ENCODE results near the gene SERINC1. TPM values are rescaled to one million over a fixed set of nuclear protein-coding genes. Genes with fewer than 3 reads are reported as not detected.
A peak's percentile ranks its signal among the peaks of the same experiment; 100 is the strongest.
"Not testable (repeated sequence)": the region's sequence is repeated elsewhere in the genome, so short reads cannot be mapped to it uniquely, and the experiment has no call there.

The SERINC1 gene
- total RNA-seq (2021) (48.1 and 57.6 TPM in 2 replicates), Bru-seq, nascent RNA (percentile 93 among the genes with signal in this experiment), BruChase-seq, experiment 1, labeled RNA remaining after a 2-hour chase (percentile 90 among the genes with signal in this experiment), BruChase-seq, experiment 2, labeled RNA remaining after a 6-hour chase (percentile 95 among the genes with signal in this experiment)
- long read RNA-seq, transcript SERINC1-201 (10 exons, 3,137 nt) = major isoform, 64 of 76 reads
- long read RNA-seq, partial matches to known transcripts = 10 of 76 reads
- long read RNA-seq, other reads (novel, unspliced or antisense) = 2 of 76 reads

DNA sequence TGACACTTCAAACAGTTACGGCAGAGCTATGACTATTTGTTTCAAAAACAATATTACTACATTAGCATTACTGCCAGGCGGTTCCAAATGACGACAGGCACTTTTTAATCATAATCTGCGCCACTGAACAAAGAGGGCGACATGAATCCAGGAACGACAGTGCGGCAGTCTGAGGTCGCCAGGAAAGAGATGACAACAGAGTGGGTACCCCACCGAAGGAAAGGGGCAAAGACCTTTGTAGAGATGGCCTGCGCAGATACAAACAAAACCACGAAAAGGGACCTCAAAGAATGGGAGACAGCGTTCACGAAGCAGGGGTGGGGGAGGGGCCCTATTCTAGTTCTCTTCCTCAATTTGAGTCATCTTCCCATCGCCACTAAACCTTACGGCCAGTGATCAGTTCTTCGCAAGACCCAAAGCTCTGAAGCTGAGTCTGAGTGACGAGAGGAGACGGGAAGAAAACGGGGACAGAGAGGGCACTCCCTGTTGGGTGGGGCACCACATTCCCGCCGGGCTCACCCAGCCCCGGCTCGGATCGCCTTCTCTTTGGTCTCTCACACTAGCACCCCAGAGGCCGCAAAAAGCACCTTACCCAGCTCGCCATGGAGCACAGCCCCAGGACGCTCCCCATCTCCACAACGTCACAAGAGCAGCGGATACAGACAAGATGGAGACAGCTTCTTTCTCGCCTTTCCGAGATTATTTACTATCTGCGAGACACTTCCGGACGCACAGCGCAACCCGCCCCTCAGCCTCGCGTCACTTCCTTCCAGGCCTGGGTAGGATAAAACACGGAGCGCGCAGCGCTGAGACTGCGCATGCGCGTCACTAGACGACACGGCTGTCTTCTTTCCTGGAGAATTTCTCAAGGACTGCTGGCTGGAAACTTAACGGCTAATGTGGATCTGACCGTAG lies at the start of gene SERINC1:
Gene SERINC1 (minus strand): TSS at position 701 of the 915 bp plus-strand sequence. CDS start 70 bp downstream, at position 631.
- no peaks in the 10 kb centered on the region for H3K9me3 ChIP-seq (ENCODE audit: insufficient read depth, low read depth)
- peak within 1 kb of the TSS; percentile 97 for H2AFZ ChIP-seq
- H3K9me2 ChIP-seq (ENCODE audit: insufficient read depth) = no peaks in the 10 kb centered on the region
- peak within 1 kb of the TSS; percentile 93 for H3K4me3 ChIP-seq
- ChIA-PET POLR2A (ENCODE audit: unreplicated experiment) (interaction anchor here (0.5 to 0.6 kb wide), 3 partner anchors 73 to 318 kb away, joined by 3 read pairs; no protein-coding TSS in a partner anchor), CTCF (no interaction called here)
- intact Hi-C loops (cut with micrococcal nuclease; ENCODE audit: unreplicated experiment) = loop anchor here (1.0 kb wide), 1 partner anchor 72 kb away; the partner anchor contains the start of gene HSF2
- peaks cover 45% of the 10 kb centered on the region for H4K20me1 ChIP-seq (ENCODE audit: insufficient read depth)
- H3K27me3 ChIP-seq (ENCODE audit: insufficient read depth, low read depth) = no peaks in the 10 kb centered on the region
- peak; percentile 81 to 89 for DNase-seq
- 0 out of 2 replicates have a peak, but pooled peaks cover 13% of the 10 kb centered on the region for H3K36me3 ChIP-seq (ENCODE audit: low read depth)
- H3F3A ChIP-seq (ENCODE audit: insufficient read depth, low read depth) = no peaks in the 10 kb centered on the region
- BruUV-seq (replicated peaks) = TSS peak; percentile 79
- peaks cover 18% of the 10 kb centered on the region for H3K4me1 ChIP-seq (replicated peaks; ENCODE audit: insufficient read depth)
- TF ChIP-seq, protein P1, sequence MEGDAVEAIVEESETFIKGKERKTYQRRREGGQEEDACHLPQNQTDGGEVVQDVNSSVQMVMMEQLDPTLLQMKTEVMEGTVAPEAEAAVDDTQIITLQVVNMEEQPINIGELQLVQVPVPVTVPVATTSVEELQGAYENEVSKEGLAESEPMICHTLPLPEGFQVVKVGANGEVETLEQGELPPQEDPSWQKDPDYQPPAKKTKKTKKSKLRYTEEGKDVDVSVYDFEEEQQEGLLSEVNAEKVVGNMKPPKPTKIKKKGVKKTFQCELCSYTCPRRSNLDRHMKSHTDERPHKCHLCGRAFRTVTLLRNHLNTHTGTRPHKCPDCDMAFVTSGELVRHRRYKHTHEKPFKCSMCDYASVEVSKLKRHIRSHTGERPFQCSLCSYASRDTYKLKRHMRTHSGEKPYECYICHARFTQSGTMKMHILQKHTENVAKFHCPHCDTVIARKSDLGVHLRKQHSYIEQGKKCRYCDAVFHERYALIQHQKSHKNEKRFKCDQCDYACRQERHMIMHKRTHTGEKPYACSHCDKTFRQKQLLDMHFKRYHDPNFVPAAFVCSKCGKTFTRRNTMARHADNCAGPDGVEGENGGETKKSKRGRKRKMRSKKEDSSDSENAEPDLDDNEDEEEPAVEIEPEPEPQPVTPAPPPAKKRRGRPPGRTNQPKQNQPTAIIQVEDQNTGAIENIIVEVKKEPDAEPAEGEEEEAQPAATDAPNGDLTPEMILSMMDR (conservative IDR thresholded peaks at IDR 0.05) = no peak
- TF ChIP-seq EZH2 (IDR thresholded peaks at IDR 0.05; ENCODE audit: low read depth) = no peak
- H3K27ac ChIP-seq = peak within 1 kb of the TSS; percentile 79
- peaks cover 53% of the 10 kb centered on the region for H3K79me2 ChIP-seq (ENCODE audit: low read depth)
- H3K4me2 ChIP-seq = peak within 1 kb of the TSS; percentile 96

DNA sequence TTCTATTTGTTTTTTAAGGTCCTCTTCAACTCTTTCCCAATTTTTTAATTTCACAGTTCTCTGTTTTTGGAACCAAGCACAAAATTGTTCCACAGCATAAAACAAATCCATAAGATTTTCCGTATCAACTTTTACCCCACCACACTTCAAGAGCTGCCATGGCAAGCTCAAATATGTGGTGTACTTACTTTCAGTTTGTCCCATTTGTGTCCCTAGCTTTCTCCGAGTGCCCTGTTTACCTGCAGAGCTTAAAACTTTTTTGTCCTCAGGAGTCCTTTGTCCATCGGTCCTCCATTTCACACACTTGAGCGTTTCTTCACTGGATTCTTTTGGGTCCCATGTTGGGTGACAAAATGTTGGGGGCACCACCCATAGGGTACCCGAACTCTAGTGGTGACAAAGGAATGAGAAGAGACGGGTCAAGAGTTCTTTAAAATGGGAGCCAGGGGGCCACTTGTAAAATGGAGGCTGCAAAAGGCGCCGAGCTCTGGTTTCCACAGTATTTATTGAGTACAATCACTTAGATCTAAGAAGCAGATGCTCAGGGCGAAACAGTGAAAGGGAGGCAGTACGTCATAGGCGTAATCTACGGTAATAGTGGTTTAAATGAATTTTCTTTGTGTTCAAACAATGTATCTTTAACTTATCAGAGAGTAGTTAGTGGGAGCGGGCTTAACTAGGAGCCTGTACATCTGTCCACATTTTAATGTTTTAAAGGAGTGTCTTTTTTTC lies 39.8 kb upstream of the SERINC1 start:
- intact Hi-C loops (cut with micrococcal nuclease; ENCODE audit: unreplicated experiment) = no loop called here
- Histone ChIP-seq H3K27me3 (ENCODE audit: insufficient read depth, low read depth) (no peaks in the 10 kb centered on the region), H3K4me1 (replicated peaks; ENCODE audit: insufficient read depth) (no peaks in the 10 kb centered on the region), H3K4me2 (no peak overlapping the region), H3K9me2 (ENCODE audit: insufficient read depth) (no peaks in the 10 kb centered on the region), H3K4me3 (no peak overlapping the region), H4K20me1 (ENCODE audit: insufficient read depth) (no peaks in the 10 kb centered on the region), H3K36me3 (ENCODE audit: low read depth) (no peaks in the 10 kb centered on the region), H2AFZ (peak overlapping the region; percentile 39), H3F3A (ENCODE audit: insufficient read depth, low read depth) (no peaks in the 10 kb centered on the region), H3K9me3 (ENCODE audit: insufficient read depth, low read depth) (peaks cover 6% of the 10 kb centered on the region), H3K27ac (no peak overlapping the region), H3K79me2 (ENCODE audit: low read depth) (no peaks in the 10 kb centered on the region)
- no TSS peak for BruUV-seq (replicated peaks)
- CTCF ChIA-PET = no interaction called here
- POLR2A ChIA-PET (ENCODE audit: unreplicated experiment) = no interaction called here
- TF ChIP-seq, protein P1 (conservative IDR thresholded peaks at IDR 0.05) = no peak
- TF ChIP-seq EZH2 (IDR thresholded peaks at IDR 0.05; ENCODE audit: low read depth) = no peak
- no peak for DNase-seq

DNA sequence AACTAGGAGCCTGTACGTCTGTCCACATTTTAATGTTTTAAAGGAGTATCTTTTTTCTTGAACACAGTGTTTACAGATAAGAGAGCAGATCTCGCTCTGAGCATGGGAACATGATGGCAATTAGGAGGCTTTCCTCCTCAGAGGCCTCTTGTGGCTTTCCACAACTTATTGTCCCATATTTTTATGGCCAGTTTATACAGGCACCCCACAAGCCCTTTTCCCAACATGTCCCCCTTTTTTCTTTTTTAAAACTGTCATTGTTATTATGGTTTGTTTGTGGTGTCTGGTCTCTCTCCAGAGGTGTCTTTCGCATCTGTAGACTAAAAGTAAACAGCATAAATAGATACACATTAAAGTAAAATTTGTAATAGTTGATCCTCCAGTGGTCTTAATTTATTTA lies 33.6 kb upstream of the SERINC1 start:
- peaks cover 31% of the 10 kb centered on the region for H3K9me3 ChIP-seq (ENCODE audit: insufficient read depth, low read depth)
- CTCF ChIA-PET; H3F3A ChIP-seq (ENCODE audit: insufficient read depth, low read depth); H3K4me3 ChIP-seq; H3K79me2 ChIP-seq (ENCODE audit: low read depth); H3K9me2 ChIP-seq (ENCODE audit: insufficient read depth); H3K36me3 ChIP-seq (ENCODE audit: low read depth); BruUV-seq (replicated peaks); H4K20me1 ChIP-seq (ENCODE audit: insufficient read depth); H3K27me3 ChIP-seq (ENCODE audit: insufficient read depth, low read depth); H3K4me1 ChIP-seq (replicated peaks; ENCODE audit: insufficient read depth); intact Hi-C loops (cut with micrococcal nuclease; ENCODE audit: unreplicated experiment); H2AFZ ChIP-seq; DNase-seq; H3K4me2 ChIP-seq; H3K27ac ChIP-seq: not testable (repeated sequence)
- POLR2A ChIA-PET (ENCODE audit: unreplicated experiment) = interaction anchor here (0.6 kb wide), 1 partner anchor 68 kb away, joined by 3 read pairs; no protein-coding TSS in a partner anchor

Data from PC-9 (cell line).